Neural cell (in vitro differentiated cells): ENCODE results near the gene ADGRL3. TPM values are rescaled to one million over a fixed set of nuclear protein-coding genes. Genes with fewer than 3 reads are reported as not detected.

ENCODE experiments used
- H2AFZ ChIP-seq: fragments of 200-600, 300-800 bp; sonication (generic), shearing (Covaris generic); 2 replicates; pipeline ENCODE4 v1.6.0; 2014; ENCODE audit warnings: low read depth, mild to moderate bottlenecking, antibody characterized with exemption, low read length, moderate library complexity
- H3F3A ChIP-seq: fragments of 200-600 bp; shearing (Covaris generic); 2 replicates; pipeline ENCODE4 v1.6.1; 2016; ENCODE audit warnings: mild to moderate bottlenecking, moderate library complexity, mixed read lengths, antibody characterized with exemption, low read length; ENCODE audit not compliant: insufficient read depth, poor library complexity, severe bottlenecking
- H3K27ac ChIP-seq: fragments of 200-600, 300-800 bp; sonication (generic), shearing (Covaris generic); 2 replicates; pipeline ENCODE4 v1.5.1; 2014; ENCODE audit warnings: mild to moderate bottlenecking, low read length, moderate library complexity
- H3K27me3 ChIP-seq: fragments of 300-800, 200-600 bp; sonication (generic), shearing (Covaris generic); 2 replicates; pipeline ENCODE4 v1.6.0; 2014; ENCODE audit warnings: mild to moderate bottlenecking, low read depth, low read length, moderate library complexity; ENCODE audit not compliant: insufficient read depth
- H3K36me3 ChIP-seq: fragments of 300-800, 200-600 bp; sonication (generic), shearing (Covaris generic); 2 replicates; pipeline ENCODE4 v1.5.1; 2014; ENCODE audit warnings: mild to moderate bottlenecking, antibody characterized with exemption, low read length, moderate library complexity; ENCODE audit not compliant: insufficient read depth
- H3K4me2 ChIP-seq: fragments of 300-800, 200-600 bp; sonication (generic), shearing (Covaris generic); 2 replicates; pipeline ENCODE4 v1.6.0; 2014; ENCODE audit warnings: mild to moderate bottlenecking, low read length
- H3K4me3 ChIP-seq: fragments of 300-800, 200-600 bp; sonication (generic), shearing (Covaris generic); 2 replicates; pipeline ENCODE4 v1.5.1; 2014; ENCODE audit warnings: mild to moderate bottlenecking, low read length, moderate library complexity
- H3K79me2 ChIP-seq: fragments of 200-600 bp; shearing (Covaris generic); replicated peaks from 2 replicates; pipeline ENCODE4 v1.6.0; 2014; ENCODE audit warnings: mild to moderate bottlenecking, low read length, moderate library complexity; ENCODE audit not compliant: insufficient read depth
- H3K9ac ChIP-seq: fragments of 300-800, 200-600 bp; sonication (generic), shearing (Covaris generic); 2 replicates; pipeline ENCODE4 v1.6.1; 2016; ENCODE audit warnings: mild to moderate bottlenecking, low read length, mixed read lengths
- H3K9me2 ChIP-seq: fragments of 200-600 bp; shearing (Covaris generic); 2 replicates; pipeline ENCODE4 v1.6.1; 2016; ENCODE audit warnings: mild to moderate bottlenecking, low read length, mixed read lengths; ENCODE audit not compliant: insufficient read depth
- H3K9me3 ChIP-seq: fragments of 200-600, 300-800 bp; sonication (generic), shearing (Covaris generic); 2 replicates; pipeline ENCODE4 v1.6.1; 2016; ENCODE audit warnings: mild to moderate bottlenecking, mixed run types, low read length, moderate library complexity, mixed read lengths
- H4K20me1 ChIP-seq: fragments of 200-600 bp; shearing (Covaris generic); 2 replicates; pipeline ENCODE4 v1.6.1; 2016; ENCODE audit warnings: mild to moderate bottlenecking, mixed run types; ENCODE audit not compliant: insufficient read depth
- EP300 ChIP-seq: fragments of 450-650 bp; conservative IDR thresholded peaks from 2 replicates; pipeline ENCODE4 v1.6.1; 2014; ENCODE audit warnings: antibody characterized with exemption, mild to moderate bottlenecking, moderate library complexity; ENCODE audit not compliant: poor library complexity, severe bottlenecking
- EZH2 ChIP-seq: fragments of 200-600, 300-800 bp; shearing (Covaris generic), sonication (generic); IDR thresholded peaks from 2 replicates; pipeline ENCODE4 v1.6.1; 2014; ENCODE audit warnings: antibody characterized with exemption, low read length, borderline replicate concordance, mild to moderate bottlenecking; ENCODE audit not compliant: insufficient read depth, poor library complexity, severe bottlenecking
- MXI1 ChIP-seq: fragments of 450-650 bp; conservative IDR thresholded peaks from 2 replicates; pipeline ENCODE4 v1.6.1; 2014; ENCODE audit warnings: antibody characterized with exemption, mild to moderate bottlenecking; ENCODE audit not compliant: poor library complexity, severe bottlenecking
- POLR2AphosphoS5 ChIP-seq: IDR thresholded peaks from 2 replicates; pipeline ENCODE4 v1.6.1; 2012
- RAD21 ChIP-seq: fragments of 450-650 bp; conservative IDR thresholded peaks from 2 replicates; pipeline ENCODE4 v1.6.1; 2014; ENCODE audit warnings: antibody characterized with exemption, mild to moderate bottlenecking, moderate library complexity
- SMC3 ChIP-seq: fragments of 450-650 bp; conservative IDR thresholded peaks from 2 replicates; pipeline ENCODE4 v1.6.1; 2014; ENCODE audit warnings: antibody characterized with exemption, mild to moderate bottlenecking, moderate library complexity; ENCODE audit not compliant: poor library complexity
- TAF1 ChIP-seq: IDR thresholded peaks from 2 replicates; pipeline ENCODE4 v1.6.1; 2012; ENCODE audit warnings: low read depth
- polyA plus RNA-seq: library from polyadenylated mRNA; depleted of rRNA; stranded (reverse); fragments of >200 nt; gene quantifications from 2 replicates; pipeline ENCODE4 v1.2.3, GENCODE V29; 2014
- TF ChIP-seq, protein P1 (sequence below): fragments of 450-650 bp; IDR thresholded peaks from 2 replicates; pipeline ENCODE4 v1.5.1; 2014; ENCODE audit warnings: antibody characterized with exemption, mild to moderate bottlenecking, moderate library complexity; ENCODE audit not compliant: poor library complexity, severe bottlenecking
- TF ChIP-seq, protein P2 (sequence below): IDR thresholded peaks from 2 replicates; pipeline ENCODE4 v1.6.1; 2012; ENCODE audit warnings: borderline replicate concordance

ADGRL3 gene
- polyA plus RNA-seq, 1 donor from 2014 or later = 99.4 TPM

DNA sequence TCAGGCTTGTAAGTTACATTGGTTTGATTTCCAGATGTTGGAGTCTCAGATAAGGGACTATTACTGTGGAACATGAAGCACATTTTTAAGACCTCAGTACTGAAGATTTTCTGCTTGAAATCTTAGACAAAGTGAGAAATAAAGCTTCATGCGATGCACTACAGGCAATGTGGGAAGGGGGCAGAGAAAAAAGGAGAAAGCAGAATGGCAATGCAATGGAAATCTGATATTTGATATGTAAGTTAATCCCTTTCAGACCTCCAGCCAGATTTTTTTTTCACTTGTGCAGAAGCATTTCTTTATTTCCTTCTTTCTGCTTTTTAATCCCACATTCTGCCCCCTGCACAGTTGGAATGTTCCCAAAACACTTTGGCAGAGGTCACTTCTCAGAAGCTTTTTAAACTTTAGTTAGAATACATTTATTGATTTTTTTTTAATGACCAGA, 174.3 kb downstream of the ADGRL3 start:
- Histone ChIP-seq H3K4me2 (no peak overlapping the region), H3K27ac (no peak overlapping the region), H3K27me3 (no peaks in the 10 kb centered on the region), H3K9ac (no peak overlapping the region), H3K9me3 (peaks cover 5% of the 10 kb centered on the region), H3F3A (no peaks in the 10 kb centered on the region), H3K79me2 (peaks cover 46% of the 10 kb centered on the region), H3K9me2 (no peaks in the 10 kb centered on the region), H3K36me3 (peaks cover 6% of the 10 kb centered on the region), H2AFZ (no peak overlapping the region), H3K4me3 (no peak overlapping the region), H4K20me1 (no peaks in the 10 kb centered on the region)
- TF ChIP-seq EZH2 (no peak), MXI1 (no peak), POLR2AphosphoS5 (no peak), EP300 (no peak), TAF1 (no peak), SMC3 (no peak), RAD21 (no peak)
- TF ChIP-seq, protein P1, sequence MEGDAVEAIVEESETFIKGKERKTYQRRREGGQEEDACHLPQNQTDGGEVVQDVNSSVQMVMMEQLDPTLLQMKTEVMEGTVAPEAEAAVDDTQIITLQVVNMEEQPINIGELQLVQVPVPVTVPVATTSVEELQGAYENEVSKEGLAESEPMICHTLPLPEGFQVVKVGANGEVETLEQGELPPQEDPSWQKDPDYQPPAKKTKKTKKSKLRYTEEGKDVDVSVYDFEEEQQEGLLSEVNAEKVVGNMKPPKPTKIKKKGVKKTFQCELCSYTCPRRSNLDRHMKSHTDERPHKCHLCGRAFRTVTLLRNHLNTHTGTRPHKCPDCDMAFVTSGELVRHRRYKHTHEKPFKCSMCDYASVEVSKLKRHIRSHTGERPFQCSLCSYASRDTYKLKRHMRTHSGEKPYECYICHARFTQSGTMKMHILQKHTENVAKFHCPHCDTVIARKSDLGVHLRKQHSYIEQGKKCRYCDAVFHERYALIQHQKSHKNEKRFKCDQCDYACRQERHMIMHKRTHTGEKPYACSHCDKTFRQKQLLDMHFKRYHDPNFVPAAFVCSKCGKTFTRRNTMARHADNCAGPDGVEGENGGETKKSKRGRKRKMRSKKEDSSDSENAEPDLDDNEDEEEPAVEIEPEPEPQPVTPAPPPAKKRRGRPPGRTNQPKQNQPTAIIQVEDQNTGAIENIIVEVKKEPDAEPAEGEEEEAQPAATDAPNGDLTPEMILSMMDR = no peak
- TF ChIP-seq, protein P2, sequence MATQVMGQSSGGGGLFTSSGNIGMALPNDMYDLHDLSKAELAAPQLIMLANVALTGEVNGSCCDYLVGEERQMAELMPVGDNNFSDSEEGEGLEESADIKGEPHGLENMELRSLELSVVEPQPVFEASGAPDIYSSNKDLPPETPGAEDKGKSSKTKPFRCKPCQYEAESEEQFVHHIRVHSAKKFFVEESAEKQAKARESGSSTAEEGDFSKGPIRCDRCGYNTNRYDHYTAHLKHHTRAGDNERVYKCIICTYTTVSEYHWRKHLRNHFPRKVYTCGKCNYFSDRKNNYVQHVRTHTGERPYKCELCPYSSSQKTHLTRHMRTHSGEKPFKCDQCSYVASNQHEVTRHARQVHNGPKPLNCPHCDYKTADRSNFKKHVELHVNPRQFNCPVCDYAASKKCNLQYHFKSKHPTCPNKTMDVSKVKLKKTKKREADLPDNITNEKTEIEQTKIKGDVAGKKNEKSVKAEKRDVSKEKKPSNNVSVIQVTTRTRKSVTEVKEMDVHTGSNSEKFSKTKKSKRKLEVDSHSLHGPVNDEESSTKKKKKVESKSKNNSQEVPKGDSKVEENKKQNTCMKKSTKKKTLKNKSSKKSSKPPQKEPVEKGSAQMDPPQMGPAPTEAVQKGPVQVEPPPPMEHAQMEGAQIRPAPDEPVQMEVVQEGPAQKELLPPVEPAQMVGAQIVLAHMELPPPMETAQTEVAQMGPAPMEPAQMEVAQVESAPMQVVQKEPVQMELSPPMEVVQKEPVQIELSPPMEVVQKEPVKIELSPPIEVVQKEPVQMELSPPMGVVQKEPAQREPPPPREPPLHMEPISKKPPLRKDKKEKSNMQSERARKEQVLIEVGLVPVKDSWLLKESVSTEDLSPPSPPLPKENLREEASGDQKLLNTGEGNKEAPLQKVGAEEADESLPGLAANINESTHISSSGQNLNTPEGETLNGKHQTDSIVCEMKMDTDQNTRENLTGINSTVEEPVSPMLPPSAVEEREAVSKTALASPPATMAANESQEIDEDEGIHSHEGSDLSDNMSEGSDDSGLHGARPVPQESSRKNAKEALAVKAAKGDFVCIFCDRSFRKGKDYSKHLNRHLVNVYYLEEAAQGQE = no peak

DNA sequence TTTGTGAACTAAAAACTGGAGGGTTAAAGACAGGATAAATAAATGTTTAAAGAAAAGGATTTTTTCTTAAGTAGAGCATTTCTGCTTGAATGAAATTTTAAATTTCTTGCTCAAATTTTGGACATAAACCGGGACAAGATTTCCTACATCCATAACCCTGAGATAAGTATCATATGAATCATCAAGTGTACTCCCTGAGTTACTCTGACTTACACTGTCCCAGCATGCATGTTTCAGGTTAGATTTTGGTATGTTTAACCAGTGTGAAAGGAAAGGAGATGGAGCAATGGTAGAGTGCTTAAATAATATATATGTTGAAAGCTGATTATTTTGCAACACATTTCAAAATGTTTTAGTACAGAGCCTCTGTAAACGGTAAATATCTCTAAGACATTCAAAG, 175.2 kb downstream of the ADGRL3 start:
- TF ChIP-seq, protein P1 = no peak
- no peak for TF ChIP-seq MXI1
- no peak for TF ChIP-seq RAD21
- no peak for TF ChIP-seq SMC3
- H3K27me3 ChIP-seq = no peaks in the 10 kb centered on the region
- no peak overlapping the region for H3K9ac ChIP-seq
- H3K36me3 ChIP-seq = peaks cover 6% of the 10 kb centered on the region
- H3F3A ChIP-seq = no peaks in the 10 kb centered on the region
- no peaks in the 10 kb centered on the region for H4K20me1 ChIP-seq
- peaks cover 5% of the 10 kb centered on the region for H3K9me3 ChIP-seq
- peaks cover 50% of the 10 kb centered on the region for H3K79me2 ChIP-seq
- H3K27ac ChIP-seq = no peak overlapping the region
- H3K9me2 ChIP-seq = no peaks in the 10 kb centered on the region
- no peak overlapping the region for H3K4me2 ChIP-seq
- H3K4me3 ChIP-seq = no peak overlapping the region
- H2AFZ ChIP-seq = no peak overlapping the region
